ENCODE results near the gene SNRPE.
A peak's percentile ranks its signal among the peaks of the same experiment; 100 is the strongest.
"Not testable (repeated sequence)": the region's sequence is repeated elsewhere in the genome, so short reads cannot be mapped to it uniquely, and the experiment has no call there.

Gene SNRPE

GRCh38 chr1:203861379-203862184 is at the start of gene SNRPE:
Gene SNRPE (plus strand): TSS chr1:203861599. CDS start chr1:203861660, 61 bp downstream.
- Mint-ChIP-seq H3K36me3 (ENCODE audit: low read depth) (peaks cover 52% of the 10 kb centered on the region), H3K4me1 (ENCODE audit: low read depth) (peaks cover 21% of the 10 kb centered on the region), H3K9me3 (no peaks in the 10 kb centered on the region), H3K27me3 (no peaks in the 10 kb centered on the region), H3K27ac (peak within 1 kb of the TSS; percentile 94), H3K4me3 (peak within 1 kb of the TSS; percentile 98)
- intact Hi-C loops (cut with micrococcal nuclease), result loop anchor here (1.0 to 5.0 kb wide), 2 partner anchors 268 to 346 kb away; no protein-coding TSS in a partner anchor

GRCh38 chr1:203813581-203814341 is 47.6 kb upstream of the SNRPE start:
- Mint-ChIP-seq H3K9me3 (no peaks in the 10 kb centered on the region), H3K27ac (no peak overlapping the region), H3K27me3 (no peaks in the 10 kb centered on the region), H3K36me3 (ENCODE audit: low read depth) (peaks cover 82% of the 10 kb centered on the region), H3K4me3 (no peak overlapping the region), H3K4me1 (ENCODE audit: low read depth) (no peaks in the 10 kb centered on the region)
- intact Hi-C loops (cut with micrococcal nuclease), result no loop called here

- H3K9me3 Mint-ChIP-seq, result no peaks in the 10 kb centered on the region
- H3K27me3 Mint-ChIP-seq, result no peaks in the 10 kb centered on the region
- H3K36me3 Mint-ChIP-seq (ENCODE audit: low read depth), result peaks cover 83% of the 10 kb centered on the region
- H3K27ac Mint-ChIP-seq, result no peak overlapping the region
- intact Hi-C loops (cut with micrococcal nuclease), result no loop called here
- H3K4me1 Mint-ChIP-seq (ENCODE audit: low read depth), result peaks cover 7% of the 10 kb centered on the region
- no peak overlapping the region for H3K4me3 Mint-ChIP-seq
Observed at GRCh38 chr1:203818399-203818798, 43.0 kb upstream of the SNRPE start.

DNA sequence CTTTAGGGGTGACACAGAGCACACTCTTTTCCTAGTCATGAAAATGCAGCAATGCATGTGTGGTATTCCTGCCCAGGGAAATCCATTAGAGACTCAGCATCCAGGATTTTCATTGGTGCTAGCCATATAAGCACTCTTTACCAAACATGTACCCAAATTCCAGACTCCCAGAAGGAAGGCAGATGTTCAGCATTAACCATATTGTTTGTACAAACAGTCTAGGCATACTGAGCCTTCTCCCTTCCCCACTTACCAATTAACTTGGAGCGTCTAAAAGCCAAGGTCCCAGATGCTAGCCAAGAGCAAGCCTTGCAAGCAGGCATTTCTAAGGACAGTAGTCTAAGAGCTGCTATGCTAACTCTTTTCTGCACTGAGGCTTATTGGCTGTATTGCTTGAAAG is 38.1 kb upstream of the SNRPE start:
- intact Hi-C loops (cut with micrococcal nuclease), result no loop called here
- no peaks in the 10 kb centered on the region for H3K9me3 Mint-ChIP-seq
- no peak overlapping the region for H3K27ac Mint-ChIP-seq
- no peaks in the 10 kb centered on the region for H3K27me3 Mint-ChIP-seq
- H3K4me3 Mint-ChIP-seq, result no peak overlapping the region
- H3K4me1 Mint-ChIP-seq (ENCODE audit: low read depth), result peaks cover 12% of the 10 kb centered on the region
- peaks cover 94% of the 10 kb centered on the region for H3K36me3 Mint-ChIP-seq (ENCODE audit: low read depth)

DNA sequence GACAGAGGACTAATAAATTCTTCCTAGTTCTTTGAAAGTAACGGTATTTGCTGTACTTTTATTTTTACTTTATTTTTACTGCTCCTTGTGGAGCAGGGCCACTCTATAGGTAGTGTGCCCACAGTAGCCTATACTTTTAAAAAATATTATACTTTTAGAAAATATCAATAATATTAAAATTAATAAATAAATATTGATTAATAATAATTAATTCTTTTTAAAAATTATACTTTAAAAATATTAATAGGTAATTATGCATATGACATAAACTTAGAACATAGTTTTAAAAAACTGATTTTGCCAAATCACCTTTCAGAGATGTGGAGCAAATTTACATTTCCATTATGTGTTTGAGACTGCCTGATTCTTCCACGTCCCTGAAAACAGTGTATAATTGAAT is 35.2 kb upstream of the SNRPE start:
- intact Hi-C loops (cut with micrococcal nuclease), result no loop called here
- H3K9me3 Mint-ChIP-seq, result no peaks in the 10 kb centered on the region
- H3K4me1 Mint-ChIP-seq (ENCODE audit: low read depth), result peaks cover 31% of the 10 kb centered on the region
- H3K36me3 Mint-ChIP-seq (ENCODE audit: low read depth), result peaks cover 90% of the 10 kb centered on the region
- H3K27ac Mint-ChIP-seq, result no peak overlapping the region
- no peak overlapping the region for H3K4me3 Mint-ChIP-seq
- H3K27me3 Mint-ChIP-seq, result no peaks in the 10 kb centered on the region

DNA sequence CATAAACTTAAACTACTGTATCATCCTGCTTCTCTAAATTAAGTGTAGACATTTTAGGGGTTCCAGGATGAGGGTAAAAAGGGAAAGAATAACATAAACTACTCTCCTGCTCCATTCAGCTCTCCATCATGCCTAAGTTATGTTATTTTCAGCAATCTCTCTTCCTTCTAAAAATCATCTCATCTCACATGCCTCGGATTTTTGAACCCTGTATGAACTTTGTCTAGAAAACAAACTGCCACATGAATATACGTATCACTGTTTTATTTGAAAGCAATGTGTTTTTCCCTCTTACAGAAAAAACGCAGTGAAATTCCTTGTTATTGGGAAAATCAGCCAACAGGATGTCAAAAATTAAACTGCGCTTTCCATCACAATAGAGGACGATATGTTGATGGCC is 33.4 kb upstream of the SNRPE start:
- peaks cover 24% of the 10 kb centered on the region for H3K4me1 Mint-ChIP-seq (ENCODE audit: low read depth)
- H3K27me3 Mint-ChIP-seq, result no peaks in the 10 kb centered on the region
- peaks cover 90% of the 10 kb centered on the region for H3K36me3 Mint-ChIP-seq (ENCODE audit: low read depth)
- no peak overlapping the region for H3K4me3 Mint-ChIP-seq
- no peaks in the 10 kb centered on the region for H3K9me3 Mint-ChIP-seq
- H3K27ac Mint-ChIP-seq, result no peak overlapping the region
- intact Hi-C loops (cut with micrococcal nuclease), result no loop called here

- no peaks in the 10 kb centered on the region for H3K27me3 Mint-ChIP-seq
- H3K4me1 Mint-ChIP-seq (ENCODE audit: low read depth), result peaks cover 24% of the 10 kb centered on the region
- no peak overlapping the region for H3K4me3 Mint-ChIP-seq
- intact Hi-C loops (cut with micrococcal nuclease), result no loop called here
- H3K36me3 Mint-ChIP-seq (ENCODE audit: low read depth), result peaks cover 90% of the 10 kb centered on the region
- no peak overlapping the region for H3K27ac Mint-ChIP-seq
- H3K9me3 Mint-ChIP-seq, result no peaks in the 10 kb centered on the region
Observed at GRCh38 chr1:203828503-203828902, 32.9 kb upstream of the SNRPE start.

- intact Hi-C loops (cut with micrococcal nuclease); H3K9me3 Mint-ChIP-seq; H3K27me3 Mint-ChIP-seq; H3K4me3 Mint-ChIP-seq: not testable (repeated sequence)
- Mint-ChIP-seq H3K36me3 (ENCODE audit: low read depth) (peaks cover 90% of the 10 kb centered on the region), H3K27ac (peak overlapping the region; percentile 44), H3K4me1 (ENCODE audit: low read depth) (peaks cover 24% of the 10 kb centered on the region)
Observed at GRCh38 chr1:203829247-203829646, 32.2 kb upstream of the SNRPE start.

- H3K4me3 Mint-ChIP-seq, result no peak overlapping the region
- intact Hi-C loops (cut with micrococcal nuclease), result no loop called here
- H3K27me3 Mint-ChIP-seq, result no peaks in the 10 kb centered on the region
- no peaks in the 10 kb centered on the region for H3K9me3 Mint-ChIP-seq
- H3K27ac Mint-ChIP-seq, result no peak overlapping the region
- peaks cover 5% of the 10 kb centered on the region for H3K4me1 Mint-ChIP-seq (ENCODE audit: low read depth)
- peaks cover 98% of the 10 kb centered on the region for H3K36me3 Mint-ChIP-seq (ENCODE audit: low read depth)
Observed at GRCh38 chr1:203835476-203835875, 25.9 kb upstream of the SNRPE start.

GRCh38 chr1:203839081-203839480 is 22.3 kb upstream of the SNRPE start:
- Mint-ChIP-seq H3K4me3 (no peak overlapping the region), H3K27me3 (no peaks in the 10 kb centered on the region), H3K9me3 (no peaks in the 10 kb centered on the region), H3K36me3 (ENCODE audit: low read depth) (peaks cover 94% of the 10 kb centered on the region), H3K27ac (no peak overlapping the region), H3K4me1 (ENCODE audit: low read depth) (no peaks in the 10 kb centered on the region)
- intact Hi-C loops (cut with micrococcal nuclease), result no loop called here

- Mint-ChIP-seq H3K4me3 (no peak overlapping the region), H3K27me3 (no peaks in the 10 kb centered on the region)
- intact Hi-C loops (cut with micrococcal nuclease), result no loop called here
Observed at GRCh38 chr1:203840208-203840808, 21.1 kb upstream of the SNRPE start.

DNA sequence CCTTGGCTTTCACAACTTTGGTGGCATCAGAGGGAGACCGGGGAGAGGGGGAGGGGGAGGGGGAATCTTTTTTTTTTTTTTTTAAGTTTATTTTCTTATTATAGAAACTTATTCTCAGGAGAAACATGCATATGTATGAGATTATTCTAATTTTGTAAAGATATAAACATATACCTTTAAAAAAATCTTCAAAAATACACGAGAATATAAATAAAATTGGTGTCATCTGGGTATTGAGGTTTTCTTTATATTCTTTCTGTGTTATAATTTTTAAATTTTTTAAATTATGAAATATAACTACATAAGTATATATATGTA is 18.9 kb upstream of the SNRPE start:
- Mint-ChIP-seq H3K4me1 (ENCODE audit: low read depth) (no peaks in the 10 kb centered on the region), H3K9me3 (no peaks in the 10 kb centered on the region), H3K27ac (no peak overlapping the region), H3K36me3 (ENCODE audit: low read depth) (peaks cover 93% of the 10 kb centered on the region), H3K4me3 (no peak overlapping the region), H3K27me3 (no peaks in the 10 kb centered on the region)
- intact Hi-C loops (cut with micrococcal nuclease), result no loop called here

More at GRCh38 chr1:203840208-203840808, 21.1 kb upstream of the SNRPE start:
- Mint-ChIP-seq H3K27ac (no peak overlapping the region), H3K36me3 (ENCODE audit: low read depth) (peaks cover 95% of the 10 kb centered on the region), H3K4me1 (ENCODE audit: low read depth) (no peaks in the 10 kb centered on the region), H3K9me3 (no peaks in the 10 kb centered on the region)

DNA sequence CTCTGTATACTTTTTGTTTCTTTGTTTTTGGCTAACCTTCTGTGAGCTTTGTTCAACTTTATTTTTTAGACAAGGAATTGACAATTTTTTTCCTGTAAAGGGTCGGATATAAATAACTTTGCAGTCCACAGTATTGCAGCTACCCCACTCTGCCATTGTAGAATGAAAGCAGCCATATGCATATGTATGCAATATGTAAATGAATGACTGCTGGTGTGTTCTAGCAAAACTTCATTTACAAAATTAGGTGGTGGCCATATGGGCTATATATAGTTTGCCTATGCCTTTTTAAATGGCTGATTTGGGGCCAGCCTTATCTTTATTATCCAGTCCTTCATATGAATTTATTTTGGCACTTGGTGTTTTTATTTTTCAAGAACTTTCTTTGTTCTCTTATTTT is 18.0 kb upstream of the SNRPE start:
- H3K9me3 Mint-ChIP-seq, result no peaks in the 10 kb centered on the region
- no peak overlapping the region for H3K27ac Mint-ChIP-seq
- peaks cover 92% of the 10 kb centered on the region for H3K36me3 Mint-ChIP-seq (ENCODE audit: low read depth)
- H3K4me3 Mint-ChIP-seq, result no peak overlapping the region
- no peaks in the 10 kb centered on the region for H3K27me3 Mint-ChIP-seq
- intact Hi-C loops (cut with micrococcal nuclease), result no loop called here
- no peaks in the 10 kb centered on the region for H3K4me1 Mint-ChIP-seq (ENCODE audit: low read depth)

- H3K27ac Mint-ChIP-seq; H3K27me3 Mint-ChIP-seq; H3K4me3 Mint-ChIP-seq; intact Hi-C loops (cut with micrococcal nuclease); H3K9me3 Mint-ChIP-seq; H3K4me1 Mint-ChIP-seq (ENCODE audit: low read depth): not testable (repeated sequence)
- H3K36me3 Mint-ChIP-seq (ENCODE audit: low read depth), result peaks cover 65% of the 10 kb centered on the region
Observed at GRCh38 chr1:203853112-203853511, 8.3 kb upstream of the SNRPE start.

Data from dendritic cell treated with granulocyte-macrophage colony-stimulating factor and Interleukin-4, amounts not matched to agents 40 ng/mL and 50 ng/mL, for 4 days (primary cell).